NCI-H345 treated with DMSO at 0.1 percent for 48 hours (cell line): ENCODE measurements around the gene MPV17L2.

Experiments
- DNase-seq: peaks from one replicate; lab custom pipeline; 2025; ENCODE audit not compliant: unreplicated experiment; lab: John Stamatoyannopoulos, UW

The MPV17L2 gene

DNA sequence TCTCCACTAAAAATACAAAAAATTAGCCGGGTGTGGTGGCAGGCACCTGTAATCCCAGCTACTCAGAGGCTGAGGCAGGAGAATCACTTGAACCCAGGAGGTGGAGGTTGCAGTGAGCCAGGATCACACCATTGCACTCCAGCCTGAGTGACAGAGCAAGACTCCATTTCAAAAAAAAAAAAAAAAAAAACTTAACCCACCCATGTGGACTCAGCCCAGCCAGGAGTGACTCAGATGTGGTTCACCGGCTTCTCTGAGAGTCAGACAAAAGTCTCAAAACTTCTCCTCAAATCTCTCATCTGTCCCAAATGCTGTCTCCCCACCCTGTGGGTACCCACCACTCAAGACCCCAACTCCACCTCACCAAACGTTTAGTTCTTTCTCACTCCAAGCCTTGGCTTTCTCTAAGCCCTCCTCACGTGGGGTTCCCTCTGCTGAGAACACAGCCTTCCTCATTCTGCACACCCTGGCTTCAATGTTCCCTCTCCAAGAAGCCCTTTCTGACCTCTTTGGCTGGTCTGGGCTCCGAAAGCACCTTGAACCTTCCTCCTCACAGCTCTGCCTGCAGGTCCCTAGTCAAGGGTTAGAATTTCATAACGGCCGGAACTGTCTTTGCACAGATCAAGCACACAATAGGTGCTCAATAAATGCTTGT, 21.9 kb downstream of the MPV17L2 start:
- no peak for DNase-seq

DNA sequence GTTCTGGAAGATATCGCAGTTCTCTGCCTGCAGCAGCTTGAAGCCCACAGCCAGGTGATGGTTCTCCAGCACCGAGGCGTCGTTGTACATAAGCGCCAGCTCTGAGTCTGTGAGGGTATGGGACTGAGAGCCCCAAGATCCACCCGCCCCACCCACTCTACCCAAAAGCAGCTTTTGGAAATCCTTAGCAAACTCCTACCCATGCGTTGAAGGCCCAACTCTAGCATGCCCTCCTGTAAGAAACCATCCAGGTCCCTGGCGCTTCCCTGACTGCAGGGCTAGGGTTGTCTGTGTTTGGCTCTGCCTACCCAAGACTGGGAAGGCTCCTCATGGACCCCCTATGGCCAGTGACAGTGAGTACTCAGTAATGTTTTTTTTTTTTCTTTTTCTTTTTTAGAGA, 23.8 kb downstream of the MPV17L2 start:
- DNase-seq: no peak

DNA sequence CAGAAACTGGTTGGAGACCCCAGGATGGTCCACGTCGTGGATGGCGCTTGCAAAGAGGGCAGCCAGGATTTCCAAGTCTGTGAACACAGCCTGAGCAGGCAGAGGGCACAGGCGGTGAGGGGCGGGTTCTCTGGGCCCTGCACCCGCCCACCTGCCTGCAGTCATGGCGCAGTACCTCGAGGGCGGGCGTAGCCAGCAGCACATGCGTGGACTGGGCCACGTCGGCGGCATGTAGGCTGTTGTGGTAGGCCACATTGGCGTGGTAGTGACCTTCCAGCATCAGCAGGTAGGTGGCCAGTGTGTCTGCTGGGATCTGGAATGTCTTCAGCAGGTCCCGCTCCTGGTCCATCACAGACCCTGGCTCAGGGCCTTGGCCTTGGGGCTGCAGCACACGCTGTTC, 25.1 kb downstream of the MPV17L2 start:
- DNase-seq: no peak

DNA sequence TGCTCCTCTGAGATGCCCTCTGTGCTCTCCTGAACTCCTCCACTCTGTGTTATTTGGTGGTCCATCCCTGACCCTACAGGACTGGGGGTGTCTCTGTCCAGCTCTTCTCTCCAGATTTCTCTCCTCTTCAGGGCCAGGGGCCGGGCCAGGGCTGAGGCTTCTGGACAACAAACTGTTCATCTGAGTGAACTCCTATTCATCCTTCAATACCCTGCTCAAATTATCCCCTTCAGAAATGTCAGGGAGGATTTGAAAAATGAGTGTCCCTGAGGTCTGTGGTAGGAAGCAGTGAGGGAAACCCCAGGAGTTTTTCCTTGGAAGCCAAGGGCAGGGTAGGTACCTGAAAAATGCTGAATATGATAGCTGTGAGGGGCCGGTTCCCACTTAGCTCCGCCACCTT, 25.6 kb downstream of the MPV17L2 start:
- no peak for DNase-seq

DNA sequence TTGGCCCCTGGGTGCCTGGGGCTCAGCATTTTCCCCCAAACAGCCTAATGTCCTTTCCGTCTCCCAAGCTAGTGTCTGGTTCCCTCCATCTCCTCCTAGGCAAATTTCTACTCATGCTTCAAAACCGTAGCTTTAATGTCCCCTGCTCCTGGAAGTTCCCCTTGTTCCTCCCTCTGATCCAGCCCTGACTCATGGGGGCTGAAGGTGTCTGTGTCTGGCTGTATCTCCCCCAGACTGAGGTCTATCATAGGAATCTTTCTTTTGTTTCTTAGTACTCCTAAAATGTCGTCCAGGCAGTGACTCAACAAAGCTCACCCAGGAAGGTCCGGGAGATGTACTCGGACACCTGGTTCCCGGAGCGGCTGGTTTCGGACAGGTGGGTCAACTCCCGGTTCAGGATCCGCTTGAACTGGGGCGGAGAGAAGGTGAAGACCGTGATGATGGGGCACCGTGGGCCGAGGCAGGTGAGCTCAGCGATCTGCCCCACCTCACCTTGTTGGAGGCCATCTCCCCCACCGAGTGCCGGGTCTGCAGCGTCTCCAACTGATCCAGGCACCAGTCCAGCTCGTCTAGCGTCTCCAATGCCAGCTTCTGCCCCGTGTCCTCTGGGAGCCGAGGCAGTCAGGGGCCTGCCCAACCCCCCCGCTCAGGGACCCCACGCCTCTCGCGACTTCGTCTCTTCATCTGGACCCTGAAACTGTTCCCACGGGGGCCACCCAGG, 27.1 kb downstream of the MPV17L2 start:
- DNase-seq: no peak

DNA sequence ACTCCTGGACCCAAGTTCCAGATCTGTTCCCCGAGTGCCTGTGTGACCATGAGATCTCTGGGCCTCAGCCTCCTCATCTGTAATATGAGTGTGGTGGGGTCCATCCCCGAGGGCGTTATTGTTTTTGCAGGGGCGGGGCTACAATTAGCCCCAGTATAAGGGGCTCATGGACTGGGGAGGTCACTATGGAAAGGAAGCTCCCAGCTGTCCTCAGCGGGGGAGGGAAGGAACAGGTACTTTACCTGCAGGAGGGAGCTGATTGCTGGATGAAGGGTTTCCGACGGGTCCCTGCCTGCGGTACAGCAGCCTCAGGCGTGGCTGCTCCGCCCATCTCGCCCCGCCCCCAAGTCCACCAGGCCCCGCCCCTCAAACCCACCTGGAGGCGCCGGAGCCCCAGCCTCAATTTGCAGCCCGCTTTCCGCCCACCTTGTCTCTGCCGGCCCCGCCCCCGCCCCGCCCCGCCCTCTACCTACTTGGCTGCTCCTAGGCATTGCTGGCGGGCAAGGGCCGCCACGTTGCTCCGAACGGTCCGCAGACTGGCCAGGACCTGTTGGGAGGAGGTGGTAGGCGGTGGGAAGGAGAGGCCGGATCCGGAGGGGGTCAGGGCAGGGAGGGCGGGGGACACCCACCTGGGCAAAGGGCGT, 27.7 kb downstream of the MPV17L2 start:
- no peak for DNase-seq

DNA sequence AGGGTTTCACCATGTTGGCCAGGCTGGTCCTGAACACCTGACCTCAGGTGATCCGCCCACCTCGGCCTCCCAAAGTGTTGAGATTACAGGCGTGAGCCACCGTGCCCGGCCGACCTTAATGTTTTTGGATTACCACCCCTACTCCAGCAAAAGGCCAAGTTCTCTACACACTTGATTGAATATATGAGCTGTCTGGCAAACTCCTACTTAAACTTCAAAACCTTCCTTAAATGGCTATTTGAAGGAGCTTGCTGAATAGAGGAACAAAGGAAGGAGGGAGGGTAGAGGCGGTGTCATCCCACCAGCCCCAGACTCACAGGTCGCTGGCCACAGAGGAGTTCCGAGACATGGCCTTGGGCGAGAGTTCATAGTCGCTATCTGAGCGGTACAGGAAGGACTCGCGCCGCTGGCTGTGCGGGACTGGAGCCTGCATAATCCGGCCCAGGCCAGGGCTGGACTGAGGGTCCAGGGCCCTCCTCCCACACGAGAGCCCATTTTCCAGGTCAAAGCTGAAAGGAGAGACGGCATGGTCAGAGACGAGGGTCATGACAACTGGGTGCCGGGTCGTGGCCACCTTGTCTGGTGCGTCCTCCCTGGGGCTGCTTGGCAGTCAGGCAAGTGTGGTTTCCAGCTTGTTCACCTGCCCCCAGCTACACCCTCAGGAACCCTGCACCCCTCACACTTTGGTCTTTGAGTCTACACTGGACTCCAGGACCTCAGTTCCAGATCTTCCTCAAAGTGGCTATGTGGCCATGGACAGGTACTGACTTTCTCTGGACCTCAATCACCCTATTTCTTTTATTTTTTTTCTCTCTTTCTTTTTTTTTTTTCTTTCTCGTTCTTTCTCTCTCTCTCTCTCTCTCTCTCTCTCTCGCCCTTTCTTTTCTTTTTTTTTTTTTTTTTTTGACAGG, 29.1 kb downstream of the MPV17L2 start:
- no peak for DNase-seq

DNA sequence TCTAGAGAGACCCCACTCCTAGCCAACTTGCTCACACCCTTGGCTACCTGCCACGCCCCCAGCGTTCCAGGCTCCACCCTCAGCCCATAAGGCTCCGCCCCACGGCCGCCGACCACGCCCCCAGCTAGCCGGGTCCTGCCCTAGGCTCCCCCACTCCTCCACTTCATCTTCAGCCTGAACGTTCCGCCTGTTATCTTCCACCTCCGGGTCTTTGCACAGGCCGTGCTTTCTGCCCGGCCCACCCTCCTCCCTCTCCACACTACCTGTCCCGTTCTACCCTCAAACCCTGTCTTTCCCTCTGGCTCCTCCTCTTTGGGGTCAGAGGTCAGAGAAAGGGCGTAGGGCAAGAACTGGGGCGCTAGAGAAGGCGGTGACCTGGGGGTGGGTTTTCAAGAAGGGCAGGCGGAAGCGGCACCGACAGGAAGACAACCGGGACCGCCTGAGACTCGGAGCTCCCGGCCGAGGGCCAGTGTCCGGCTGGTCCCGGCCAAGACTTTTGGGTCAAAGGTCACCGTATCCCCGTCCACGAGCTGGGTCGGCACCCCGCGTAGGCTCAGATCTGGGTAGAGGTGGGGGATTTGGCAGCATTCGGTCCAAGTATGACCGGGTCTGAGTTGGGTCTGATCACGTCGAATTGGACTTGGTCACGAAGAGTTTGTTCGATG, 31.0 kb downstream of the MPV17L2 start:
- no peak for DNase-seq

DNA sequence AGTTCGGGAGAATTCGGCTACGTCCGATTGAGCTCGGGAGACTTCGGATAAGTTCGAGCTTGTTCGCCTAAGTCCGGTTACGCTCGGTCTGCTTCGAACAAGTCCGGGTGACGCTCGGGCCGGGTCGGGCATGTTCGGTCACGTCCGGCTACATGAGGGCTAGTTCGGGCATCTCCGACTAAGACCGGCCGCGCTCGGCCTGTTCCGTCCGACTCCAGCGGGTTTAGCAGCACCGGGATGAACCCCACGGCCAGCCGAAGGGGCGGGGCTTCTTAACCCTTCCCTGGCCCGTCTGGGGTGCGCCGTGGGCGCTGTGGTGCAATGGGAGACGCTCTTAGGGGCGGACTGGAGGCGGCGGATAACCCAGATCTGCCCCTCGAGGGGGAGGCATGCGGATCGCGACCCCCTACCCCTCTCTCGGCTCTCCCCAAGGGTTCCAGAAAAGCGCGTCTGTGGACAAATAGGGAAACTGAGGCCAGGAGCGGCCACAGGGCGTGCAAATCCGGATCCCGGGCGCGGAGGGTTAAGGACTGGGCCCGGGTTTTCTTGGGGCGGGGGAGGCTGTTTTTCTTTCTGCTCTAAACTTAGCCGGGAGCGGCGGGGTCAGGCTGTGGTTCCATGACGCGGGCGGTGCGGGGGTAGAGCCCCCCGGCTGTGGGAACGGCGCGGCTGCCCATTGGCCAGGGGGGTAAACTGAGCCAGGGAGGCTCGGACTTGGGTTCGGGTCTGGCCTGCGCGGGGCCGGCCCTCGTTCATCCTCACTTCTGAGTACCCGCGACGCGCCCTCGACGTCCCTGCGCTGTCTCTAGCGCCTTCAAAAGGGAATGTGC, 31.7 kb downstream of the MPV17L2 start:
- peak; percentile 50 for DNase-seq

DNA sequence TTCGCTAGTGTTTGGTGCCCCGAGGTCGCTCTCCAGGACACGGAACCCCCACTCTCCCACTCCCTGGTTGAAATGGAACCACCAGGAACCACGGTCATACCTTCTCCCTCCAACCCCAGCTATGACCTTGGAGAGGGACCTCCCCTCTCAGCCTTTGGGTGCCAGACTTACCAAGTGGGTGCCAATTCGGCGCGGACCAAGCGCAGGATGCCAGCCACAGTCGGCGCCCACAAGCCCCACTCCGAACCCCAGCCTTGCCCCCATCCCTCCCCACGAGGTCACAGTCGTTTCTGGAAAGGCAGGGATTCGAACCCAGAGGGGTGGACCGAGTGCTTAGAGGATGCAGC, 32.3 kb downstream of the MPV17L2 start:
- no peak for DNase-seq

DNA sequence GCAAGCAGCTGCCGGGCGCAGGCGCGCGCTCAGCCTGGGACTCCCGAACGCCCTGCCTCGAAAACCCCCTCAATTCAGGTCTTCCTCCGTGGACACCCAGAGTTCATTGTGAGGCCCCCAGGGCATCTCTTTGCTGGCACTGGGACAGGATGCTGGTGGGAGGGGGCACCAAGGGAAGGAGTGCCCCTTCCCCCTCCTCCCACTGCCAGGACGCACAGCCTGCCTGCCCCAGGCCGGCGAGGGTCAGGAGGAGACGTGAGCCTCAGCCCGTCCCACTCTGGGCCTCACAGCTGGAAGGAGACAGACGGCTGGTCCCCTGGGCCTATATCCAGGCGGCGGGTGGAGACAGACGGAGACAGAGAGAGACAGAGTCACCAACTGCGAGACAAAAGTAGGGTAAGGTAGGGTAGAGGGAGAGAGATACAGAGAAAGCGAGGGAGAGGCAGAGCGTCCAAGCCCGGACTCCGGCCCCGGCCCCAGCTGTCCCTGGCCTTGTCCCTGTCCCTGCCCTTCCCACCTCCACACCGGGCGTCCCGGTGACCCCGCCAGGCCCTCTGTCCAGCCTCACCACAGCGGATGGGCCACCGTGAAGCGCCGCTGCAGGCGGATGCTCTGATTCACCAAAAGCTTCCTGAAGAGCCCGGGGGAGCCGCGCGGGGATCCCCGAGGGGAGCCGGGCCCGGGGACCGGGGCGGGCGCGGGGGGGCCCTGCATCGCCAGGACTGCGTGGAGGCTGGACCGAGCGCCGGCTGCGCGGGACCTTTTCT, 32.9 kb downstream of the MPV17L2 start, which contains the start of gene PDE4C:
Gene PDE4C, minus strand, starts transcription at position 737 of the 767 bp plus-strand sequence. Its CDS starts 23 bp downstream, at position 714.
- no peak for DNase-seq

DNA sequence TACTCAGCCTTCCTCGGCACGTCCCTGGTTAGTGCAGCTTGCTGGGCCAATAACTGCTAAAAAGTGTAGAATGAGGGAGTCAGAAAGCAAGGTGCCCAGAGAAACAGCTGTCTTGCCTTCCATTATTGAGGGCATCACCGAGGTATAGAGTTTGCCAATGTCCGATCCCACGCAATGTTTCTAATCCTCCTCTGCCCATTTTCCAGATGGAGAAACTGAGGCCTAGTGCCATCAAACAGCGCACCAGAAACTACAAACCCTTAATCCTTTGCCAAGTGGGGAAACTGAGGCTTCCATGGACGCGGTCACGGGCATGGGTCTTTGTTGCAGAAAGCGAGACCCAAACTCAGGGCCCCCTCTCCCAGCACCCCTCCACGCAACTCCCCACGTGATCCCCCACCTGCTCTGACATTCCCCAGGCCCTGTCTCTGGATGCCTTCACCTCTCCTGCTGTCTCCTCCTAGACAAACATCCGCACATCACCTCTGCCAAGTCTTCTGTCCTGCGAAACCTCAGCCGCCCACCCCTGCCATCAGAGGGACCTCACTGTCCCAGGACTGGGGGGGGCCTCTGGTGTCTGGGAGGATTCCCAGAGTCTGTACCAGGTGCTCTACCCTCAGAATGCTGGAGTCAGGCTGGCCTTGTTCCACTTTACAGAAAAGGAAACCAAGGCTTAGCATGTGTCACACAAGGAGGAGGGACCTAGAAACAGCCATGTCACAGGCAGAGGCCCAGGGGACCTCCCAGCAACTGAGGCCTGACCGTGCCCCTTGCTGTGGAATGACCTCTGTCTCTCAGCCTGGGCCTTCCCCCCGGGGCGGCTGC, 34.1 kb downstream of the MPV17L2 start:
- DNase-seq: no peak

DNA sequence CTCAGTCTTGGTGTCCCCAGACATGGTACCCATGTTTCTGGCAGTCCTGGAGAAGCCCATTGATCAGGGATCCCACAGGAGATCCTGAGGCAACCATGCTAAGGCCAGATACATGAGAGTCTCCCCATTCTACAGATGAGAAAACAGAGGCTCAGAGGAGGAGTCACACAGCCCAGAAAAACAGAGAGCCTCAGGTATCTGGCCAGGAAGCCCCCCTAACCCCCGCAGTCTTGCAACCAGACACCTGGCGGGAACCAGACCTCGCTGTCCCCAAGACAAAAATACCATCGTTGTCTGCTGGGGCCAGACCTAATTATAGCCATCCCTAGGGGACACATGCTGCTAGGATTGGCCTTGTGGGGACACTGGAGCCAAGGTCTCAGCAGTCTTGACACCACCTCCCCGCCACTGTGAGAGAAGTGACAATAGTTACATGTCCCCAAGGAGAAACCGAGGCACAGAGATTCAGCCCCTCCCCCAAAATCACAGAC, 34.8 kb downstream of the MPV17L2 start:
- DNase-seq: no peak

DNA sequence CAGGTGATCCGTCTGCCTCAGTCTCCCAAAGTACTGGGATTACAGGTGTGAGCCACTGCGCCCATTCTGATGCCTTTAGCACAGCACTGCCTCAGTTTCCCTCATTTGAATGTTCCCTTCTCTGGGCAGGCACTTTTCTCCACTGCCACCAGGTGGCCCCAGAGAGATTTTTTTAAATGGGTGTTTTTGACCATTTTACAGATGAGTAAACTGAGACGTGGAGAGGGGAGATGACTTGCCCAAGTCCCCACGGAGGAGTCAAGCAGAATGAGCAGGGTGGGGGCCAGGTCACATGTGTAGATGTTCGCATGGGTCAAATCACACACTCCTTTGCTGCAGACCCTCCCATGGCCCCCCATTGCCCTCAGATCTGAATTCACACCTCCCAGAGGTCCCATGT, 36.5 kb downstream of the MPV17L2 start:
- no peak for DNase-seq

DNA sequence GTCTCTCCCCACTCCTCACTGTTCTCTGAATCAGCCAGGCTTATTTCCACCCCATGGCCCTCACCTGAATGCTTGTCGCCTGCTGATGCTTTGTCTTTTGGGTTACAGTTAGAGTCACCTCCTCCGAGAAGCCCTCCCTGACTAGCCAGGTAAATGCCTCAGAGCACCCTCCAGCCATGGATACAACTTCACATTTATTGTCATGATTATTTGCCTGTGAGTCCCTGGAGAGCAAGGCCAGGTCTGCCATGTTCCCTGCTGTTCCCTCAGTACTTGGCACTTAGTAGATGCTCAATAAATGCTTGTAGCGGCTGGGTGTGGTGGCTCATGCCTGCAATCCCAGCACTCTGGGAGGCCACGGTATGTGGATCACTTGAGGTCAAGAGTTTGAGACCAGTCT, 36.9 kb downstream of the MPV17L2 start:
- DNase-seq: no peak

DNA sequence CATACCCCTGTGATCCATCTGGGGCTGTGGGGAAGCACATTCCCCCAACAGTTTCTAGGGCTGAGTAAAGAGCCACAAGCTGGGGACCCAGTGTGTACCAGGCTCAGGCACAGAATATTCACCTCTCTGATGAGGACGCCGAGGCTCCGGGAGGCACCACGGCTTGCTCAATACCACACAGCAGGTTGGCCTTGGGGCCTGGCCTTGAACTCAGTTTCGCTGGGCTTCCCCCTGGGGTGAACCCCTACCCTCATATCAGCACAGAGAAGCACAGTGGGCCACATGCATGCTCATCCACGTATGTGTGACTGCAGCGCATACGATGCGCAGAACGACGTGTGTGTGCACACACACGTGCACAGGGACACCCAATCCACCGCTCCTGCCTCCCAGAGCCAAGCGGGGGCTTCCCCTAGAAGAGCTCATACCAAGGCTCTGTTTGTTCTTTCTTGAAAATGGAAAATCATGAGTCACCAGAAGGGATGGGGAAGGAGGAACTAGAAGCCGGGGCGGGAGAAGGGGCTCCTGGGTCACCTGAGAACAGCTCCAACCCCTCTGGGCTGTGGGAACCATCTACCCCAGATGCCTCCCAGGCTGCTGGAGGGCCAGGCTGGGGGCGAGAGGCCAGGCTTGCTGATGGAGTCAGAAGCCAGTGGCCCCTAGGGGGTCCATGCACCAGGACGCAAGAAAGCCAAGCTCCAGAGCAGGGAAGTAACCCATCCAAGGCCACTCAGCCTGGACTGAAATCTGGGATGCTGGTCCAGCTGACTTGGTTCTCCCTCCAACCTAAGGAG, 38.1 kb downstream of the MPV17L2 start:
- no peak for DNase-seq

DNA sequence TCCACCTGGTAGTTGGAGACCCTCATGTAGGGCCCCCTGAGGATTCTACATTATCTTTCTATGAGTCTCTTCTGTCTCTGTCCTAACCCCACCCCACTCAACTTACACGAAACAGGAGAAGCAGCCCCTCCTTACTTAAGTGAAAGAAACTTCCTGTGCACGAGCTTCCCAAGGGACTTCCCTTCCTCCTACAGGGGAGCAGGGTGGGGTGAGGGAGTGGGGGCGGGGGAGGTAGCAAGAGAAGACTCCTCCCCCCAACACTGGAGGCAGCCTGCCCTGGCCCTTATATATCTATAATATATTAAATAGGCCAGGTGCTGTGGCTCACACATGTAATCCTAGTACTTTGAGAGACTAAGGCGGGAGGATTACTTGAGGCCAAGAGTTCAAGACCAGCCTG, 38.8 kb downstream of the MPV17L2 start:
- DNase-seq: no peak
